HCT116 (cell line): Measurements from ENCODE around the gene PARVB. TPM values are rescaled to one million over a fixed set of nuclear protein-coding genes. Genes with fewer than 3 reads are reported as not detected.

ENCODE experiments used
- ATAC-seq: fragments of 200-7000 bp; cut with Tn5 transposase; 2 replicates; pipeline ENCODE4 v1.9.1; 2020; ENCODE audit warnings: mild to moderate bottlenecking, moderate library complexity
- BruUV-seq: library from RNA; stranded (reverse); fragments of 400-500 nt; replicated peaks from 2 replicates; lab custom pipeline; 2021; lab: Mats Ljungman, UMichigan
- CTCF ChIA-PET: fragments of 300-600 bp; sonication (Branson Sonifier 250); formaldehyde crosslinking; loops from one replicate; lab custom pipeline; 2021; ENCODE audit warnings: antibody characterized with exemption; lab: Charles Lee
- POLR2A ChIA-PET: fragments of 300-600, 350-600 bp; sonication (Branson Sonifier 250); formaldehyde crosslinking; loops from one replicate; lab custom pipeline; 2021; ENCODE audit warnings: antibody characterized with exemption; lab: Charles Lee
- RAD21 ChIA-PET, 2 experiments: fragments of 300-600 bp; sonication (Branson Sonifier 250); formaldehyde crosslinking; loops; one replicate each; lab custom pipeline; 2023; ENCODE audit warnings: low total read pairs in 2 of 2; ENCODE audit not compliant: uncharacterized antibody in 2 of 2, unreplicated experiment in 2 of 2, low non-redundant PET in 1 of 2; lab: Charles Lee
- DNase-seq: peaks from one replicate; pipeline ENCODE4 v3.0.0-alpha.2; 2010; ENCODE audit warnings: low read depth, low spot score
- H2AFZ ChIP-seq: fragments of 200-600 bp; shearing (Covaris generic), sonication (generic); 2 replicates; pipeline ENCODE4 v1.6.1; 2017; ENCODE audit warnings: low read depth, mixed run types, mixed read lengths, antibody characterized with exemption, low read length; ENCODE audit not compliant: poor library complexity, severe bottlenecking
- H3K27ac ChIP-seq: 2 replicates; pipeline ENCODE4 v1.5.1; 2012; ENCODE audit warnings: low read depth, low read length
- H3K27me3 ChIP-seq: fragments of 200-600 bp; sonication (generic); 2 replicates; pipeline ENCODE4 v1.6.1; 2016; ENCODE audit warnings: mixed run types, low read length, mixed read lengths; ENCODE audit not compliant: insufficient read depth
- H3K36me3 ChIP-seq, 2 experiments: fragments of 200-500 bp in 1 of 2; fragments of 200-600 bp in 1 of 2; sonication (Bioruptor generic) in 1 of 2; sonication (generic) in 1 of 2; 2 replicates each; pipeline versions ENCODE4 v1.5.1 to v1.6.1; 2014 to 2016; ENCODE audit warnings: low read length in 2 of 2, inconsistent platforms in 1 of 2, mixed read lengths in 1 of 2, mixed run types in 1 of 2; ENCODE audit not compliant: insufficient read depth in 2 of 2, control insufficient read depth in 1 of 2
- H3K4me1 ChIP-seq, 2 experiments: fragments of 200-600 bp in 1 of 2; sonication (generic) in 1 of 2; 2 replicates each; pipeline versions ENCODE4 v1.5.1 to v1.6.1; 2012 to 2017; ENCODE audit warnings: low read length in 2 of 2, inconsistent platforms in 1 of 2, mild to moderate bottlenecking in 1 of 2, mixed read lengths in 1 of 2, mixed run types in 1 of 2, moderate library complexity in 1 of 2; ENCODE audit not compliant: insufficient read depth in 2 of 2, control insufficient read depth in 1 of 2
- H3K4me2 ChIP-seq: fragments of 200-600 bp; sonication (generic); 2 replicates; pipeline ENCODE4 v1.6.1; 2017; ENCODE audit warnings: mixed run types, low read length, mixed read lengths
- H3K4me3 ChIP-seq, 2 experiments: fragments of 200-600 bp in 1 of 2; sonication (generic) in 1 of 2; replicated peaks in 1 of 2; 2 replicates each; pipeline ENCODE4 v1.5.1; 2011 to 2016; ENCODE audit warnings: low read length in 2 of 2, control low read depth in 1 of 2, low read depth in 1 of 2, mild to moderate bottlenecking in 1 of 2, mixed read lengths in 1 of 2, mixed run types in 1 of 2
- H3K79me2 ChIP-seq: fragments of 200-600 bp; sonication (generic); 2 replicates; pipeline ENCODE4 v1.6.1; 2017; ENCODE audit warnings: mild to moderate bottlenecking, mixed run types, low read length, moderate library complexity, mixed read lengths; ENCODE audit not compliant: insufficient read depth
- H3K9ac ChIP-seq: fragments of 200-600 bp; sonication (generic); 2 replicates; pipeline ENCODE4 v1.6.1; 2016; ENCODE audit warnings: low read length, mixed read lengths
- H3K9me2 ChIP-seq: fragments of 200-600 bp; sonication (generic), shearing (Covaris generic); 2 replicates; pipeline ENCODE4 v1.6.1; 2017; ENCODE audit warnings: mixed run types, mild to moderate bottlenecking, moderate library complexity; ENCODE audit not compliant: insufficient read depth
- H3K9me3 ChIP-seq, 2 experiments: fragments of 200-500 bp in 1 of 2; fragments of 200-600 bp in 1 of 2; sonication (Bioruptor generic) in 1 of 2; sonication (generic) in 1 of 2; 2 replicates each; pipeline ENCODE4 v1.6.1; 2014 to 2017; ENCODE audit warnings: low read length in 2 of 2, mixed read lengths in 2 of 2, inconsistent platforms in 1 of 2, low read depth in 1 of 2, mild to moderate bottlenecking in 1 of 2, mixed run types in 1 of 2, moderate library complexity in 1 of 2; ENCODE audit not compliant: control insufficient read depth in 1 of 2, insufficient read depth in 1 of 2
- H4K20me1 ChIP-seq: fragments of 200-600 bp; sonication (generic), shearing (Covaris generic); 2 replicates; pipeline ENCODE4 v1.6.1; 2017; ENCODE audit warnings: mixed run types, mild to moderate bottlenecking, moderate library complexity; ENCODE audit not compliant: insufficient read depth
- CBX3 ChIP-seq: IDR thresholded peaks from 2 replicates; pipeline ENCODE4 v1.6.1; 2012; ENCODE audit warnings: low read depth
- CEBPB ChIP-seq: IDR thresholded peaks from 2 replicates; pipeline ENCODE4 v1.6.1; 2012; ENCODE audit warnings: low read depth
- ELF1 ChIP-seq: IDR thresholded peaks from 2 replicates; pipeline ENCODE4 v1.6.1; 2012; ENCODE audit warnings: low read depth, borderline replicate concordance
- EZH2 ChIP-seq: fragments of 200-600 bp; sonication (generic); IDR thresholded peaks from 2 replicates; pipeline ENCODE4 v1.6.1; 2017; ENCODE audit warnings: antibody characterized with exemption, mixed run types
- EZH2phosphoT487 ChIP-seq: fragments of 200-600 bp; IDR thresholded peaks from 2 replicates; pipeline ENCODE4 v1.6.1; 2018; ENCODE audit warnings: antibody characterized with exemption, borderline replicate concordance
- JUND ChIP-seq: IDR thresholded peaks from 2 replicates; pipeline ENCODE4 v1.6.1; 2012
- POLR2AphosphoS5 ChIP-seq: IDR thresholded peaks from 2 replicates; pipeline ENCODE4 v1.6.1; 2011; ENCODE audit warnings: mild to moderate bottlenecking, low read depth, low read length, moderate library complexity
- RAD21 ChIP-seq: IDR thresholded peaks from 2 replicates; pipeline ENCODE4 v1.6.1; 2012; ENCODE audit warnings: low read depth, mild to moderate bottlenecking
- SIN3A ChIP-seq: IDR thresholded peaks from 2 replicates; pipeline ENCODE4 v1.6.1; 2012; ENCODE audit warnings: low read depth
- SP1 ChIP-seq: IDR thresholded peaks from 2 replicates; pipeline ENCODE4 v1.6.1; 2012; ENCODE audit warnings: low read depth
- SRF ChIP-seq: IDR thresholded peaks from 2 replicates; pipeline ENCODE4 v1.6.1; 2012; ENCODE audit warnings: low read depth
- TCF7L2 ChIP-seq: IDR thresholded peaks from 2 replicates; pipeline ENCODE4 v1.7.0; 2011; ENCODE audit warnings: borderline replicate concordance, inconsistent platforms; ENCODE audit not compliant: insufficient read depth, insufficient read length; ENCODE audit errors: extremely low read depth
- YY1 ChIP-seq: IDR thresholded peaks from 2 replicates; pipeline ENCODE4 v1.6.1; 2011; ENCODE audit warnings: low read length, low read depth, moderate library complexity, mild to moderate bottlenecking; ENCODE audit not compliant: insufficient replicate concordance; ENCODE audit errors: extremely low read depth
- ZFX ChIP-seq: fragments of 450-650 bp; IDR thresholded peaks from 2 replicates; pipeline ENCODE4 v1.6.1; 2017
- intact Hi-C: fragments of 100-400 bp; cut with micrococcal nuclease; formaldehyde crosslinking; loops from 2 replicates; pipeline ENCODE4 v1.10.0; 2022
- total RNA-seq: library from RNA; stranded (reverse); gene quantifications from one replicate; pipeline ENCODE4 v1.2.1, GENCODE V29; 2021; ENCODE audit not compliant: unreplicated experiment
- TF ChIP-seq, protein P1 (sequence below): IDR thresholded peaks from 2 replicates; pipeline ENCODE4 v1.6.1; 2011; ENCODE audit warnings: mild to moderate bottlenecking, low read length, moderate library complexity; ENCODE audit not compliant: insufficient replicate concordance; ENCODE audit errors: extremely low read depth
- TF ChIP-seq, protein P2 (sequence below): IDR thresholded peaks from 2 replicates; pipeline ENCODE4 v1.6.1; 2012

Gene PARVB
- total RNA-seq, 1 experiment from 2014 or later, result 21.4 TPM

DNA sequence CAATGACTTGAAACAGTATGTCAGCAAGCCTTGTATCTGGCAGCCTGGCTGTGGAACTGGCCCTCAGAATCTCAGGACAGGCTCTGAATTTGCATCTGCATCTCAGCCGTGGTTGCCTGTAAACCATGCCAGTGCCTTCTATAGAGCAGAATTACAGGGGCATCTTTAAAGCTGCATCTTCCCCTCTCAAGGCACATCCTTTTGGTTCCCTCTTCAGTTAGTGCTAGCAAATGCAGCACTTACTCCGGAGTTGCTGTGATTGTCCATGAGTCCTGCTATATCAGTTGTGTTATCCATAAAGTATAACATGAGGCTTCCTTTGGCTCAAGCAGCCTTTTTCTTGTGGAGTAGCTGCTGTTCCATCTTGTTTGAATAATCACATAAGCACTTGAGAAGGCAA is 102.7 kb downstream of the PARVB start:
- TF ChIP-seq JUND, result no peak
- TF ChIP-seq YY1, result no peak
- TF ChIP-seq, protein P1, sequence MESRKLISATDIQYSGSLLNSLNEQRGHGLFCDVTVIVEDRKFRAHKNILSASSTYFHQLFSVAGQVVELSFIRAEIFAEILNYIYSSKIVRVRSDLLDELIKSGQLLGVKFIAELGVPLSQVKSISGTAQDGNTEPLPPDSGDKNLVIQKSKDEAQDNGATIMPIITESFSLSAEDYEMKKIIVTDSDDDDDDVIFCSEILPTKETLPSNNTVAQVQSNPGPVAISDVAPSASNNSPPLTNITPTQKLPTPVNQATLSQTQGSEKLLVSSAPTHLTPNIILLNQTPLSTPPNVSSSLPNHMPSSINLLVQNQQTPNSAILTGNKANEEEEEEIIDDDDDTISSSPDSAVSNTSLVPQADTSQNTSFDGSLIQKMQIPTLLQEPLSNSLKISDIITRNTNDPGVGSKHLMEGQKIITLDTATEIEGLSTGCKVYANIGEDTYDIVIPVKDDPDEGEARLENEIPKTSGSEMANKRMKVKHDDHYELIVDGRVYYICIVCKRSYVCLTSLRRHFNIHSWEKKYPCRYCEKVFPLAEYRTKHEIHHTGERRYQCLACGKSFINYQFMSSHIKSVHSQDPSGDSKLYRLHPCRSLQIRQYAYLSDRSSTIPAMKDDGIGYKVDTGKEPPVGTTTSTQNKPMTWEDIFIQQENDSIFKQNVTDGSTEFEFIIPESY, result no peak
- TF ChIP-seq CEBPB, result no peak
- no peak for TF ChIP-seq POLR2AphosphoS5
- TF ChIP-seq CBX3, result no peak
- TF ChIP-seq SIN3A, result no peak
- TF ChIP-seq EZH2phosphoT487, result no peak
- no peak for TF ChIP-seq SP1
- no peak for TF ChIP-seq ELF1
- TF ChIP-seq SRF, result no peak
- no peak for TF ChIP-seq RAD21
- TF ChIP-seq TCF7L2, result no peak
- TF ChIP-seq, protein P2, sequence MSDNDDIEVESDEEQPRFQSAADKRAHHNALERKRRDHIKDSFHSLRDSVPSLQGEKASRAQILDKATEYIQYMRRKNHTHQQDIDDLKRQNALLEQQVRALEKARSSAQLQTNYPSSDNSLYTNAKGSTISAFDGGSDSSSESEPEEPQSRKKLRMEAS, result no peak
- TF ChIP-seq EZH2, result no peak
- no peak for TF ChIP-seq ZFX
- H3K27ac ChIP-seq, result no peak overlapping the region
- no peak for ATAC-seq
- H4K20me1 ChIP-seq, result no peaks in the 10 kb centered on the region
- ChIA-PET RAD21 (no interaction called here), CTCF (no interaction called here), POLR2A (no interaction called here)
- no peak overlapping the region for H3K4me3 ChIP-seq
- H3K27me3 ChIP-seq, result no peaks in the 10 kb centered on the region
- no peaks in the 10 kb centered on the region for H3K4me1 ChIP-seq
- no peak overlapping the region for H3K4me2 ChIP-seq
- no peaks in the 10 kb centered on the region for H3K36me3 ChIP-seq
- no peaks in the 10 kb centered on the region for H3K79me2 ChIP-seq
- intact Hi-C loops, result no loop called here
- H3K9ac ChIP-seq, result no peak overlapping the region
- no TSS peak for BruUV-seq
- no peaks in the 10 kb centered on the region for H3K9me2 ChIP-seq
- H2AFZ ChIP-seq, result no peak overlapping the region
- DNase-seq, result no peak
- no peaks in the 10 kb centered on the region for H3K9me3 ChIP-seq
